Heart left ventricle (tissue), 16 donors: ENCODE measurements around the gene SMYD5. TPM values are rescaled to one million over a fixed set of nuclear protein-coding genes. Genes with fewer than 3 reads are reported as not detected.

Experiments used
- ATAC-seq, 4 donors: fragments of 200-7000 bp; cut with Tn5 transposase; one replicate each; pipeline ENCODE4 v1.9.1; 2020 to 2022; ENCODE audit warnings: moderate library complexity in 4 of 4, mild to moderate bottlenecking in 3 of 4, moderate number of reproducible peaks in 1 of 4
- DNase-seq, 5 donors: peaks; one replicate each; pipeline ENCODE4 v3.0.0-alpha.2; 2020
- H3K27ac ChIP-seq, 12 donors: fragments of 200-600 bp; sonication (generic) in 4 of 12; one replicate each; pipeline versions ENCODE4 v1.5.0 to v1.8.0; 2016 to 2022; ENCODE audit warnings: mild to moderate bottlenecking in 2 of 12
- H3K27me3 ChIP-seq, 9 donors: fragments of 200-600 bp; sonication (generic) in 2 of 9; one replicate each; pipeline versions ENCODE4 v1.5.1 to v1.8.0; 2016 to 2022; ENCODE audit warnings: mild to moderate bottlenecking in 3 of 9
- H3K36me3 ChIP-seq, 9 donors: fragments of 200-600 bp; sonication (generic) in 2 of 9; one replicate each; pipeline versions ENCODE4 v1.5.0 to v1.8.0; 2018 to 2022; ENCODE audit warnings: mild to moderate bottlenecking in 2 of 9
- H3K4me1 ChIP-seq, 12 donors: fragments of 200-600 bp; sonication (generic) in 4 of 12; one replicate each; pipeline versions ENCODE4 v1.5.0 to v1.8.0; 2016 to 2022; ENCODE audit warnings: mild to moderate bottlenecking in 3 of 12
- H3K4me3 ChIP-seq, 12 donors: fragments of 200-600 bp; sonication (generic) in 4 of 12; one replicate each; pipeline versions ENCODE4 v1.5.0 to v1.8.0; 2017 to 2022; ENCODE audit warnings: mild to moderate bottlenecking in 9 of 12, moderate library complexity in 4 of 12
- H3K9me3 ChIP-seq, 12 donors: fragments of 200-600 bp; sonication (generic) in 4 of 12; one replicate each; pipeline versions ENCODE4 v1.5.0 to v1.8.0; 2016 to 2022; ENCODE audit warnings: mild to moderate bottlenecking in 1 of 12
- POLR2A ChIP-seq, 2 donors: fragments of 450-650 bp; IDR thresholded peaks; one replicate each; pipeline ENCODE4 v1.6.1; 2017; ENCODE audit warnings: antibody characterized with exemption in 2 of 2, mild to moderate bottlenecking in 2 of 2, moderate library complexity in 2 of 2
- WGBS, 4 donors: extraction: QIAGEN DNeasy Blood & Tissue Kit in 2 of 4; methylation state at CpG; one replicate each; pipeline versions ENCODE4 v1.1.5 to v1.1.7; 2013 to 2018; 5-methylcytosine and 5-hydroxymethylcytosine counted together
- intact Hi-C, 10 donors: fragments of 100-400 bp; cut with DNase I; formaldehyde crosslinking; loops; one replicate each; pipeline versions ENCODE4 v1.11.1 to v1.14.2; 2022
- polyA plus RNA-seq, 2 donors: library from polyadenylated mRNA; stranded (reverse); fragments of 200-250 nt; gene quantifications; one replicate each; pipeline ENCODE4 v1.2.3, GENCODE V29; 2013
- total RNA-seq, 9 donors: library from RNA; depleted of rRNA in 2 of 9; stranded (reverse); fragments of >200 nt in 2 of 9; fragmentation: NEBNext Ultra II Directional in 3 of 9; extraction: Animal tissue kit (Norgen Biotek cat#: 25700) in 3 of 9; gene quantifications; one replicate each; pipeline versions ENCODE4 v1.1.0 to v1.2.4, GENCODE V29; 2016 to 2023
- TF ChIP-seq, protein P1 (sequence below), 12 donors: fragments of 200-600 bp; sonication (generic) in 4 of 12; IDR thresholded peaks; one replicate each; pipeline versions ENCODE4 v1.5.0 to v1.8.0; 2018 to 2022; ENCODE audit warnings: antibody characterized with exemption in 12 of 12, mild to moderate bottlenecking in 5 of 12
- donor health status: ischemic (EF 13 %, LVEDD 7.1; RV severe dilation, severe dysfunction).
- donor health status: healthy with polysubstance abuse.
- donor health status: DM: no; HTN: yes; CAD: no.
- donor health status: DM: no; HTN: no; CAD: no.
- donor health status: ischemic (EF 25% LVEDD 6.9; RV normal size, moderate dysfunction).
- donor health status: ischemic (EF 25% LVEDD 5.7; RV mildly dilated, moderate dysfunction).
- donor health status: healthy.
- donor health status: DM: yes; HTN: yes; CAD: no.
- donor health status: ischemic (EF 35%, LVEDD 5.7; RV mildly dilated, moderate dysfunction).
- donor health status: nonischemic (EF 11% LVEDD 7.7; RV severe dilation, severe dysfunction).
- donor health status: DM: yes; HTN: yes; CAD: no.
- donor health status: PGD.
- donor health status: ischemic (EF 29% LVEDD 5.4; RV normal size, mild dysfunction).
- donor health status: nonischemic (EF 23%, LVEDD 6.1; RV moderate dilation, normal function).

The SMYD5 gene
- total and polyA plus RNA-seq, 11 donors: 14.0 to 29.2 (median 20.0) TPM

GRCh38 chr2:73246850-73247249, 32.8 kb downstream of the SMYD5 start:
- no peaks in the 10 kb centered on the region for H3K9me3 ChIP-seq
- H3K36me3 ChIP-seq: peaks cover 3 to 100% (median 98%) of the 10 kb centered on the region in 9 donors
- DNase-seq (no peak), ATAC-seq (no peak)
- no peak overlapping the region for H3K27ac ChIP-seq
- no peak overlapping the region for H3K4me3 ChIP-seq
- H3K27me3 ChIP-seq: no peaks in the 10 kb centered on the region
- intact Hi-C loops: loop anchor here in 1 of 10 donors (10.0 kb wide), 1 partner anchor 138 kb away; the partner anchor contains the start of gene ALMS1
- 78 to 89% (median 84%) methylated on average over 3 of the region's 3 CpGs for WGBS, 4 donors
- no peak for TF ChIP-seq POLR2A (IDR thresholded peaks at IDR 0.05)
- TF ChIP-seq, protein P1, sequence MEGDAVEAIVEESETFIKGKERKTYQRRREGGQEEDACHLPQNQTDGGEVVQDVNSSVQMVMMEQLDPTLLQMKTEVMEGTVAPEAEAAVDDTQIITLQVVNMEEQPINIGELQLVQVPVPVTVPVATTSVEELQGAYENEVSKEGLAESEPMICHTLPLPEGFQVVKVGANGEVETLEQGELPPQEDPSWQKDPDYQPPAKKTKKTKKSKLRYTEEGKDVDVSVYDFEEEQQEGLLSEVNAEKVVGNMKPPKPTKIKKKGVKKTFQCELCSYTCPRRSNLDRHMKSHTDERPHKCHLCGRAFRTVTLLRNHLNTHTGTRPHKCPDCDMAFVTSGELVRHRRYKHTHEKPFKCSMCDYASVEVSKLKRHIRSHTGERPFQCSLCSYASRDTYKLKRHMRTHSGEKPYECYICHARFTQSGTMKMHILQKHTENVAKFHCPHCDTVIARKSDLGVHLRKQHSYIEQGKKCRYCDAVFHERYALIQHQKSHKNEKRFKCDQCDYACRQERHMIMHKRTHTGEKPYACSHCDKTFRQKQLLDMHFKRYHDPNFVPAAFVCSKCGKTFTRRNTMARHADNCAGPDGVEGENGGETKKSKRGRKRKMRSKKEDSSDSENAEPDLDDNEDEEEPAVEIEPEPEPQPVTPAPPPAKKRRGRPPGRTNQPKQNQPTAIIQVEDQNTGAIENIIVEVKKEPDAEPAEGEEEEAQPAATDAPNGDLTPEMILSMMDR (IDR thresholded peaks at IDR 0.05): no peak
- H3K4me1 ChIP-seq: peaks cover 0 to 15% (median 0%) of the 10 kb centered on the region in 12 donors

DNA sequence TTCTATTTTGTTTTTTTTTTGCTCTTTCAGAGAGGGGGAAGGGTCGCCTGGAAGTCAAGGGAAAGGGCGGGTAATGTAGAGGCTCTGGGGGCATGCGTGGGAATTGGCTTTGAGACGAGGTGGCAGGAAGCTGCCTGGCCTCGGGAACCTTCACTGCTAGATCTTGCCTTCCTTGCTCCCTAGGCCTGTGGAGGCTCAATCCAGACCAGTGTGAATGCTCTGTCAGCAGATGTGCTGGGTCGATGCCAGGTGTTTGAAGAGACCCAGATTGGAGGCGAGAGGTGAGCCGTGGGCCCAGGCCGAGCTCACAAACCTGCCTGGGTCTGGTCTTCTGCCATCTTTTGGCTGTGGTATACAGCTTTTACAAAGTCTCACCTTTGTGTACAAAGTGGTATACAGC, 35.6 kb downstream of the SMYD5 start:
- peaks cover 3 to 100% (median 100%) of the 10 kb centered on the region in 9 donors for H3K36me3 ChIP-seq
- peaks cover 0 to 1% (median 0%) of the 10 kb centered on the region in 12 donors for H3K4me1 ChIP-seq
- DNase-seq (no peak), ATAC-seq (peak in 1 of 4 donors; percentile 20)
- no peak for TF ChIP-seq POLR2A (IDR thresholded peaks at IDR 0.05)
- TF ChIP-seq, protein P1 (IDR thresholded peaks at IDR 0.05): no peak
- H3K4me3 ChIP-seq: no peak overlapping the region
- peak overlapping the region in 1 of 12 donors; percentile 2 for H3K27ac ChIP-seq
- intact Hi-C loops: loop anchor here in 1 of 10 donors (10.0 kb wide), 1 partner anchor 135 kb away; the partner anchor contains the start of gene ALMS1
- 51 to 66% (median 58%) methylated on average over 8 to 9 of the region's 9 CpGs for WGBS, 4 donors
- no peaks in the 10 kb centered on the region for H3K27me3 ChIP-seq
- no peaks in the 10 kb centered on the region for H3K9me3 ChIP-seq

DNA sequence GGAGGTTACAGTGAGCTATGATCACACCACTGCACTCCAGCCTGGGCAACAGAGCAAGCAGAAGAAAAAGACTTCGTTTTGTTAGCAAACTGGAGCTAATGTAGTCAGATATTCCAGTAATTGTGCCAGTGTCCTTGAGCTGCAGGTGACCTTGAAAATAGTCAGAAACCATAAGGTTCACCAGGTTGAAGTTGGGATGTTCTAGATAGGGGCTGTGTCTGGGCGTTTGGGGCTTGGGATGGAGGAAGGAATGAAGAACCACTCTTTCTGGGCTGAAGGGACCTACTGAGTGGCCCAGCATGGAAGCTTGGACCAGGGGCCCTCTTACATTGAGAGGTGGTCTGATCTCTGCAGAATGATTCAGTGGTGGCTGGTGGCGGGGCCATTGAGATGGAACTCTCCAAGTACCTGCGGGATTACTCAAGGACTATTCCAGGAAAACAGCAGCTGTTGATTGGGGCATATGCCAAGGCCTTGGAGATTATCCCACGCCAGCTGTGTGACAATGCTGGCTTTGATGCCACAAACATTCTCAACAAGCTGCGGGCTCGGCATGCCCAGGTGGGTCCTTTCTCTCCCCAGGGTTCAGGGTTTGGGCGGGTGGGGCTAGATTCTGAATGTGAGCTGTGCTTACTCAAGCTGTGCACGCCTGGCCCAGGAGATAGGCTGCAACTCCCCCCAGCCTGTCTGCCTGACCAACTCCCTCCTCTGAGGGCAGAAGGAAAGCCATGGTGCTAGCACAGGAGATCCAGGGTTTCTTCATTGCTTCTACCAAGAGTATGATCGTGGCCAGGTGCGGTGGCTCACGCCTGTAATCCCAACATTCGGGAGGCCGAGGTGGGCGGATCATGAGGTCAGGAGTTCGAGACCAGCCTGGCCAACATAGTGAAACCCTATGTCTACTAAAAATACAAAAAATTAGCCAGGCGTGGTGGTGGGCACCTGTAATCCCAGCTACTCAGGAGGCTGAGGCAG, 37.1 kb downstream of the SMYD5 start:
- 88 to 94% (median 91%) methylated on average over 10 to 17 of the region's 17 CpGs for WGBS, 4 donors
- no peak for ATAC-seq

More for the DNA sequence above, 37.1 kb downstream of the SMYD5 start:
- no peak for DNase-seq
- TF ChIP-seq, protein P1 (IDR thresholded peaks at IDR 0.05): no peak
- TF ChIP-seq POLR2A (IDR thresholded peaks at IDR 0.05): no peak
- H3K9me3 ChIP-seq: no peaks in the 10 kb centered on the region
- H3K4me3 ChIP-seq: no peak overlapping the region
- H3K36me3 ChIP-seq: peaks cover 3 to 94% (median 88%) of the 10 kb centered on the region in 9 donors
- H3K27me3 ChIP-seq: no peaks in the 10 kb centered on the region
- no peaks in the 10 kb centered on the region for H3K4me1 ChIP-seq
- no peak overlapping the region for H3K27ac ChIP-seq
- intact Hi-C loops: no loop called here
